Measurements from ENCODE around the gene SEH1L. TPM values are rescaled to one million over a fixed set of nuclear protein-coding genes. Genes with fewer than 3 reads are reported as not detected.
"Not testable (repeated sequence)": the region's sequence is repeated elsewhere in the genome, so short reads cannot be mapped to it uniquely, and the experiment has no call there.

The SEH1L gene
- 10 to 100 TPM; 54.8 to 61.8 (median 58.0) TPM for total RNA-seq (2021; fragmentation: NEBNext Ultra II Directional; extraction: Animal tissue kit (Norgen Biotek cat#: 25700))
- long read RNA-seq, full-length matches to known transcripts: 34 of 47 reads
- long read RNA-seq, partial matches to known transcripts: 4 of 47 reads
- long read RNA-seq, other reads (novel, unspliced or antisense): 9 of 47 reads

GRCh38 chr18:12947285-12948049 is at the start of gene SEH1L:
Gene SEH1L, plus strand, starts transcription at chr18:12948011. Its CDS starts 111 bp downstream, at chr18:12948122.
- H3K4me1 Mint-ChIP-seq (ENCODE audit: low read depth): peaks cover 50% of the 10 kb centered on the region
- H3K9me3 Mint-ChIP-seq: peaks cover 8% of the 10 kb centered on the region
- H3K27me3 Mint-ChIP-seq (ENCODE audit: insufficient read depth): no peaks in the 10 kb centered on the region
- TF ChIP-seq CTCF (IDR thresholded peaks at IDR 0.05): no peak
- peak within 1 kb of the TSS; percentile 99 for H3K27ac Mint-ChIP-seq
- H3K4me3 Mint-ChIP-seq: peak within 1 kb of the TSS; percentile 98
- DNase-seq: peak; percentile 94
- peaks cover 13% of the 10 kb centered on the region; the same call in 1 of the 2 replicates for H3K36me3 Mint-ChIP-seq (ENCODE audit: low read depth)

GRCh38 chr18:12901208-12901607 is 46.6 kb upstream of the SEH1L start:
- not testable (repeated sequence) for H3K4me1 Mint-ChIP-seq (ENCODE audit: low read depth); H3K4me3 Mint-ChIP-seq; H3K27ac Mint-ChIP-seq; DNase-seq; H3K36me3 Mint-ChIP-seq (ENCODE audit: low read depth); H3K9me3 Mint-ChIP-seq
- peaks cover 27% of the 10 kb centered on the region for H3K27me3 Mint-ChIP-seq (ENCODE audit: insufficient read depth)

GRCh38 chr18:12904012-12904516 is 43.7 kb upstream of the SEH1L start:
- Mint-ChIP-seq H3K27me3 (ENCODE audit: insufficient read depth) (peaks cover 18% of the 10 kb centered on the region), H3K4me3 (no peak overlapping the region; the same call in 1 of the 2 replicates), H3K4me1 (ENCODE audit: low read depth) (peaks cover 20% of the 10 kb centered on the region), H3K27ac (no peak overlapping the region), H3K36me3 (ENCODE audit: low read depth) (no peaks in the 10 kb centered on the region), H3K9me3 (no peaks in the 10 kb centered on the region)
- DNase-seq: peak; percentile 15
- no peak for TF ChIP-seq CTCF (IDR thresholded peaks at IDR 0.05)

- no peaks in the 10 kb centered on the region for H3K9me3 Mint-ChIP-seq
- H3K4me1 Mint-ChIP-seq (ENCODE audit: low read depth): peaks cover 20% of the 10 kb centered on the region
- H3K27me3 Mint-ChIP-seq (ENCODE audit: insufficient read depth): peaks cover 16% of the 10 kb centered on the region
- no peaks in the 10 kb centered on the region for H3K36me3 Mint-ChIP-seq (ENCODE audit: low read depth)
- TF ChIP-seq CTCF (IDR thresholded peaks at IDR 0.05): no peak
- no peak overlapping the region for H3K27ac Mint-ChIP-seq
- H3K4me3 Mint-ChIP-seq: no peak overlapping the region
- no peak for DNase-seq
These were observed 41.7 kb upstream of the SEH1L start for GRCh38 chr18:12906119-12906518.

GRCh38 chr18:12906773-12907172 is 41.0 kb upstream of the SEH1L start:
- Mint-ChIP-seq H3K4me1 (ENCODE audit: low read depth) (peaks cover 20% of the 10 kb centered on the region), H3K4me3 (no peak overlapping the region), H3K27ac (no peak overlapping the region), H3K9me3 (no peaks in the 10 kb centered on the region), H3K36me3 (ENCODE audit: low read depth) (no peaks in the 10 kb centered on the region), H3K27me3 (ENCODE audit: insufficient read depth) (peaks cover 15% of the 10 kb centered on the region; the same call in 1 of the 2 replicates)
- no peak for DNase-seq
- no peak for TF ChIP-seq CTCF (IDR thresholded peaks at IDR 0.05)

Data from HFFc6 (cell line).